ENCODE measurements around the gene SERTAD4.

- TF ChIP-seq EZH2phosphoT487 (IDR thresholded peaks at IDR 0.05; ENCODE audit: low read depth) (no peak), CTCF (IDR thresholded peaks at IDR 0.05; ENCODE audit: low read depth, low read length) (no peak)
Observed at GRCh38 chr1:210198840-210199239, 33.8 kb upstream of the SERTAD4 start.
